Gastroesophageal sphincter (tissue), 3 donors: ENCODE measurements around the gene OR2A42.
"Not testable (repeated sequence)": the region's sequence is repeated elsewhere in the genome, so short reads cannot be mapped to it uniquely, and the experiment has no call there.

ENCODE experiments used
- EP300 ChIP-seq: sonication (generic); formaldehyde crosslinking; IDR thresholded peaks from one replicate; pipeline ENCODE4 v1.6.1; 2017; ENCODE audit warnings: antibody characterized with exemption, mild to moderate bottlenecking
- POLR2A ChIP-seq, 2 donors: fragments of 450-650 bp; IDR thresholded peaks; one replicate each; pipeline ENCODE4 v1.6.1; 2017; ENCODE audit warnings: antibody characterized with exemption in 2 of 2, mild to moderate bottlenecking in 2 of 2, moderate library complexity in 1 of 2
- POLR2AphosphoS5 ChIP-seq: sonication (generic); formaldehyde crosslinking; IDR thresholded peaks from one replicate; pipeline ENCODE4 v1.6.1; 2017; ENCODE audit warnings: antibody characterized with exemption
- TF ChIP-seq, protein P1 (sequence below), 4 experiments: fragments of 200-600 bp in 2 of 4; fragments of 450-650 bp in 2 of 4; sonication (generic) in 1 of 4; IDR thresholded peaks; one replicate each; pipeline ENCODE4 v1.5.1; 2017 to 2019; ENCODE audit warnings: antibody characterized with exemption in 4 of 4, mild to moderate bottlenecking in 2 of 4, moderate library complexity in 2 of 4

DNA sequence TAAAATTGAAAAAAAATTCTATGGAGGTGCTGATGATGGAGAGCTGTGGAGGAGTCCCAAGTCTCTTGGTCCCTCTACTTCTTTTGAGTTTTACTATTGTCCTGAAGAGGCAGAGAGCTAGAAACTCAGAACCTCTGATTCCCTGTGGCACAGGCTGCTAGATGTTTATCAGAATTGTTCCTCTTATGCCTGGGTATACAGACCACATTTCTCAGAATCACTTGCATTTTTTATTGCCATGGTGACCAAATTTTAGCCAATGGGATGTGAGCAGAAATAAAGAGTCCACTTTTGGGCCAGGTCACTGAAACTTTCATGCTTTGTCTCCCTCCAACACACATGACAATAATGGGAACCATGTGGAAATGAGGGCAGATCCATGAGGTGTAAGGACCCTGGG is 15.7 kb downstream of the OR2A42 start:
- not testable (repeated sequence) for TF ChIP-seq POLR2A (IDR thresholded peaks at IDR 0.05); EP300; POLR2AphosphoS5
- TF ChIP-seq, protein P1, sequence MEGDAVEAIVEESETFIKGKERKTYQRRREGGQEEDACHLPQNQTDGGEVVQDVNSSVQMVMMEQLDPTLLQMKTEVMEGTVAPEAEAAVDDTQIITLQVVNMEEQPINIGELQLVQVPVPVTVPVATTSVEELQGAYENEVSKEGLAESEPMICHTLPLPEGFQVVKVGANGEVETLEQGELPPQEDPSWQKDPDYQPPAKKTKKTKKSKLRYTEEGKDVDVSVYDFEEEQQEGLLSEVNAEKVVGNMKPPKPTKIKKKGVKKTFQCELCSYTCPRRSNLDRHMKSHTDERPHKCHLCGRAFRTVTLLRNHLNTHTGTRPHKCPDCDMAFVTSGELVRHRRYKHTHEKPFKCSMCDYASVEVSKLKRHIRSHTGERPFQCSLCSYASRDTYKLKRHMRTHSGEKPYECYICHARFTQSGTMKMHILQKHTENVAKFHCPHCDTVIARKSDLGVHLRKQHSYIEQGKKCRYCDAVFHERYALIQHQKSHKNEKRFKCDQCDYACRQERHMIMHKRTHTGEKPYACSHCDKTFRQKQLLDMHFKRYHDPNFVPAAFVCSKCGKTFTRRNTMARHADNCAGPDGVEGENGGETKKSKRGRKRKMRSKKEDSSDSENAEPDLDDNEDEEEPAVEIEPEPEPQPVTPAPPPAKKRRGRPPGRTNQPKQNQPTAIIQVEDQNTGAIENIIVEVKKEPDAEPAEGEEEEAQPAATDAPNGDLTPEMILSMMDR (IDR thresholded peaks at IDR 0.05) = not testable (repeated sequence)
